Stimulated activated CD4-positive, alpha-beta T cell treated with anti-CD3 and anti-CD28 coated beads, Interleukin-15, amount 100 ng/mL, for 48 hours (primary cell): Measurements from ENCODE around the gene COL27A1.
A peak's percentile ranks its signal among the peaks of the same experiment; 100 is the strongest.
"Not testable (repeated sequence)": the region's sequence is repeated elsewhere in the genome, so short reads cannot be mapped to it uniquely, and the experiment has no call there.

Source experiments
- DNase-seq, 2 donors: peaks; one replicate each; pipeline ENCODE4 v3.0.0-alpha.2; 2020; ENCODE audit warnings: low read depth in 2 of 2

The COL27A1 gene

DNA sequence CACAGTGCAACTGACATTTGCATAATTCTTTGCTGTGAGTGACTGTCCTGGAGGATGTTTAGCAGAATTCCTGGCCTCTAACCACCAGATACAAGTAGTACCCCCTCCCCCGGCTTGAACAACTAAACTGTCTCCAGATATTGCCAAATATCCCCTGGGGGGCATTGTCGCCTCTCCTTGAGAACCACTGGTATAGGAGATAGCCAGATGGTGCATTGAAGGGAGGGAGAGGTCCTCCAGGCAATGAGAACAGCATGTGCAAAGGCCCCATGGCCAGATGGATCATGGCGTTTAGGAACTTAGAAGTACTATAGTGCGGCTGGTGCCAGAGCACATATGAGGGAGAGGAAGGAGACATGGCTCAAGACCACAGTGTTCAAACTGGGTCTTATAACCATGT lies 148.6 kb downstream of the COL27A1 start:
- no peak for DNase-seq

DNA sequence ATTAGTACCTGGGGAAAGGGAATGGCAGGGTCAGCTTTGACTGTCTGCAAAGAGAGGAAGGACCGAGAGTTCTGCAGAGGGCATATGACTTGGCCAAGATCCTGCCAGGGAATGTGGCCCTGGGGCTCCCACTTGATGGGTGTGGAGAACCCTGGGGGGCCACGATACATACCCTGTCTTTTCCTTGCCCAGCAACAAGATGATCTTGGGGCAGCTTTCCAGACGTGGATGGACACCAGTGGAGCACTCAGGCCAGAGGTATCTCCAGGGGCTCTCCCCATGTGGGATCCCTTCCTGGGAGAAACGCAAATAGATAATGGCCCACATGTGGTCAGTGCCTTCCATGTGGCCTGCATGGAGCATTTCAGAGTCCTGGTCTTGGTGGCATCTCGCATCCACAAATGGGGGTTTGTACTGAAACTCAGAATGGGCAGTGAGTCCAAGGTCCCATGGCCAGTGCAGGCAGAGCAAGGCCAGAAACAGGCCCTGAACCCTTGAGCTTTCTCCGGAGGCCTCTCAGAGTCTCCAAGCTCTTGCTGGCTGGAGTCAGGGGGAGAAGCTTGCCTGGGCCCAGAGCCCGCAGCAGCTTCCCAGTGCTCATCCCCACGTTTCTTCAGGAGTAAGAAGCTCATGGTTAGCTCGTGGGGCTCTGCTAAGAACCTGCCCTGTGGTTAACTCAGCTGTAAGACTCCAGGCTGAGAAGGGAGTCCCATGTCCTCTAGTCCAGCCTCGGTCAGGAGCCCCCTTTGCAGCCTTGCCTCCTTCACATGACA lies 149.3 kb downstream of the COL27A1 start:
- no peak for DNase-seq

DNA sequence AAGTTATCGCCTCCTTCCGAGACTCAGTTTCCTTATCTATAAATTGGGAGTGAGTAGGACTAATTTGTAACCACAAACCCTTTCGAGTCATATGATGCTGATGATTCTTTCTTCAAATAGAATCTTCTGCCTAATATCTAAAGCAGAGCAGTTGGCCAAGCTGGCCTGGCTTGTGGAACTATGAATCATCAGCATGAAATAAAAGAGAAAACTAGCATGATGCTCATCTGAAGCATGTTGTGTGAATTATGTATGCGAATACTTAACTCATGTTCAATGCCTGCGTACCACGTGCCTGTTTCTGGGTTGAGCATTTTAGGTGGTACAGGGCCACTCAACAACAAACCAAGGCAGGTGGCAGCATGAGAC lies 152.5 kb downstream of the COL27A1 start:
- DNase-seq, result no peak

DNA sequence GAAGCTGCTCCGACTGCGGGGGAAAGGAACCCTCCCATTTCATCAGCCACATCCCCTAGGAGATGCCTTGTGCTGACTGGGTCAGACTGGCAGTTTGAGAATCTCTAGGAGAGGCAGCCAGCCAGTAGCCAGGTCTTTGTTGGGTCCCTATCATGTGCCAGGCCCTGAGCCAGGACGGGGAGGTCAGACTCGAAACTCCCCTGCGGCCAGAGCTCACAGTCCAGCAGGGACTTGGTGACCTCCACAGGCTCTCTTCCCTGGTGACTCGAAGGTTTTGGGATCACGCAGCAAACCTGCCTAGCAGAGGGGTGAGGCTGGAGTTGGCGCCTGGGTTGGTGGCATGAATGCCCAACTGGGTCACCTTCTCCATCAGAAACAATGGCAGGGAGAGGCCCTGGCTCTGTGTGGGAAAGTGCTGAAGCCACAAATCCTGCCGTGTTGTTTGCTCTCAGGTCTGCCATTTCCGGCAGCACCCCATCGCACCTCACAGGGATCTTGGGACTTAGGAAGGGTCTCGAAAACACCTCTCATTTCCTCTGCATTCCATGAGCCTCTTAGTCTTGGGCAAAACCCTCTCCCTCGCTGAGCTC lies 153.1 kb downstream of the COL27A1 start:
- no peak for DNase-seq

DNA sequence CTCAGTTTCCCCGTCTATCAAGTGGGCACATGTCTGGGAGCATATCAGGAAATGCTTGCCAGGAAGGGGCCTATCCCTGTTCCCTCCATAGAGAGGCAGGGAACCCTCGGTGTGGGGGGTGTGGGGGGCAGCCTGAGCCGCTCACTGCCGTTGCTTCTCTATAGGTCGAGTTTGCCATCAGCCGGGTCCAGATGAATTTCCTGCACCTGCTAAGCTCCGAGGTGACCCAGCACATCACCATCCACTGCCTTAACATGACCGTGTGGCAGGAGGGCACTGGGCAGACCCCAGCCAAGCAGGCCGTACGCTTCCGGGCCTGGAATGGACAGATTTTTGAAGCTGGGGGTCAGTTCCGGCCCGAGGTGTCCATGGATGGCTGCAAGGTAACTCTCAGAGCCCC lies 153.8 kb downstream of the COL27A1 start:
- no peak for DNase-seq

DNA sequence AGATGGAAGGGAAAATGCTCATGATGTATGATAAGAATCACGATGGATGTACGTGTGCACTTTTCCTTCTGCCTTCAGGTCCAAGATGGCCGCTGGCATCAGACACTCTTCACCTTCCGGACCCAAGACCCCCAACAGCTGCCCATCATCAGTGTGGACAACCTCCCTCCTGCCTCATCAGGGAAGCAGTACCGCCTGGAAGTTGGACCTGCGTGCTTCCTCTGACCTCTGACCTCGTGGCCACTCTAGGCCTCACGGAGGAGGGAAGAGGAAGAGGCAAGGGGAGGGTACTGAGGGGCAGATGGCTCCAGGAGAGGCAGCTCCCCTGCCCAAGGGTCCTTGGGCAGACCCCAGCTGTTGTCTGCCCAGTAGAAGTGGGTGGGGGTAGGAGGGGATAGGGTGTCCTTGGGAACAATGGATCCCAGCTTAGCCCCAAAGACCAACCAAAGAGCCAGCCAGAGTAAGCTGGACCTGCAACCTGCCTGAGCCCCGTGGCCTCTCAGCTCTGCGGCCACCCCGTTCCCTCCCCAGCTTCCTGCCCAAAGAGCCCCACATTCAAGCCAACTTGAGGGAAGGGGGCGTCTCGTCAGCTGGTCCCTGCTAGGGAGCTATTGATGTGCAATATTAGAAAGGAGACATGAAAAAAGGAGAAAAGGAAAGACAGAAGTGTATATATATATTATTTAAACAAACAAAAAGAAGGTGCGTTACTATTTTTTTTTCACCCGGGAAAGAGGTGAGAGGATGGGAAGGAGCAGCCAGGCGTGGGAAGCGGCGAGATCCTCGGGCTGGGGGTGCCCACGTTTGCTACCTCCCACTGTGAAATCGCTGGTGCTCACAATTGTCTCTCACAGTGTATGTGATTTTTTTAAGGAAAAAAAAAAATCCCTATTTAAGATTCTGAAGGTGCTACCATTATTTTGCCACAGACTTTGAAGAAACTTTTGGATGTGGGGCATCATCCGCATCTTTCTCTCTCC lies 155.4 kb downstream of the COL27A1 start:
- DNase-seq, result no peak

DNA sequence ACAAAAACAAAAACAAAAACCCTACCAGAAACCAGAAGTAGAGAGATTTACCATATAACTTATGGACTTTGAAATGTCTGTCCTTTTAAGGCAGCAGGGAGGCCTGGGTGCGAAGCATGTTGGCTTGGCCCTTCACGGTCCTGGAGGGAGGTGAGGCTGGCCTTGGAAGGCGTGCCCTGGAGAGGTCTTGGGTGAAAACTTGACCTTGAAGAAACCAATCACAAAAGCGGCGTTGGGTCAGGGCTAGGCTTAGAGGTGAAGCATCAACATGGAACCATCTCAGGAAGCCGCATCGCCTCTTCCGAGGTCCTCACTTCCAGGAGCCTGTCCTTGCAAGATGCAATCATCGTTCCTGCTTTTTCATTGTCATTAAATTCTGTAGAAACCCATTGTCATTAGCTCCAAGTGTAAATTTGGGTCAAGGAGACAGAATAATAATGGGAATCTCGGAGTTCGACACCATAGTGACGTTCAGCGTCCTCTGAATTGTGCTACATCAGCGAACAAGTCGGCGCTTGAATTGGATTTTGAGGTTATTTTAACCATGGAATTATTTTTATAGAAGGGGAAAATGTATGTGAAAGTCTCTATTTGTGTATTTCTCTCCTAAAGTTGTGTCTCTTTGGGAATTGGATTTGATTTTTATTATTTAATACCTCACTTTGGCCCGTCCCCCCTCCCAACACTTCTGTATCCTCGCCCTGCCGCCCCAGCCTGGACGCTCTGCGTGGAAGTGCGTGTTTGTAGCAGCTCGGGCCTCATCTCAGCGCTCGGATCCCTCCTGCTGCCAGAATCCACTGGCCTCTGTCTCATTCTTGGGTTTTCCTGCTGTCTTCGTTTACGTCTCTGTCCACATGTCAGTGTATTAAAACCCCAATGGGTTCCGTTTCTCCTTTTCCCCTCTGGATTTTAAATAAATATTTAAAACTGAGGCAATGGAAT lies 156.5 kb downstream of the COL27A1 start:
- no peak for DNase-seq

DNA sequence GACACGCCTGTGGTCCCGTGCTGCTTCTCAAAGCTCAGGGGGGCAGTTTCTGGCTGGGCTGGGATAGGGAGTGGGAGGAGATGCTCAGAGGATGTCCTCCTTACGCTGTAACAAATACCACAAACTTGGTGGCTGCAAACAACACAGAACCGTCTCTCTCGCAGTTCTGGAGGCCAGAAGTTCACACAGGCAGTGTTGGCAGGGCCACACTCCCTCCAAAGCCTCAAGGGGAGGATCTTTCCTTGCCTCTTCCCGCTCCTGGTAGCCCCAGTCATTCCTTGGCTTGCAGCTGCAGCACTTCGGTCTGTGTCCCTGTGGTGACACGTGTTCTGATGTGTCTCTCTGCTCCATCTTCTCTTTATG lies 157.2 kb downstream of the COL27A1 start:
- no peak for DNase-seq

DNA sequence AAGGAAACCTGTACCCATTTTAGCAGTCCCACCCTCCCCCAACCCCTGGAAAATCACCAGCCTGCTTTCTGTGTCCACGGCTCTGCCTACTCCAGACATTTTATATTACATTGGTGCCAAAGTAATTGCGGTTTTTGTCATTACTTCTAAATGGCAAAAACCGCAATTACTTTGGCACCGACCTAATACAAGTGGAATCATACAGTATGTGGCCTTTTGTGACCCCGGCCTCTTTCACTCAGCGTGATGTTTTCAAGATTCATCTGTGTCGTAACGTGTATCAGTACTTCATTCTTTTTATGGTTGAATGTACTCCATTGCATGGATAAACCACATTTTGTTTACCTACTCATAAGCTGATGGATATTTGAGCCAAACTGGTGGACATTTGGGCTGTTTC lies 157.8 kb downstream of the COL27A1 start:
- DNase-seq, result no peak

DNA sequence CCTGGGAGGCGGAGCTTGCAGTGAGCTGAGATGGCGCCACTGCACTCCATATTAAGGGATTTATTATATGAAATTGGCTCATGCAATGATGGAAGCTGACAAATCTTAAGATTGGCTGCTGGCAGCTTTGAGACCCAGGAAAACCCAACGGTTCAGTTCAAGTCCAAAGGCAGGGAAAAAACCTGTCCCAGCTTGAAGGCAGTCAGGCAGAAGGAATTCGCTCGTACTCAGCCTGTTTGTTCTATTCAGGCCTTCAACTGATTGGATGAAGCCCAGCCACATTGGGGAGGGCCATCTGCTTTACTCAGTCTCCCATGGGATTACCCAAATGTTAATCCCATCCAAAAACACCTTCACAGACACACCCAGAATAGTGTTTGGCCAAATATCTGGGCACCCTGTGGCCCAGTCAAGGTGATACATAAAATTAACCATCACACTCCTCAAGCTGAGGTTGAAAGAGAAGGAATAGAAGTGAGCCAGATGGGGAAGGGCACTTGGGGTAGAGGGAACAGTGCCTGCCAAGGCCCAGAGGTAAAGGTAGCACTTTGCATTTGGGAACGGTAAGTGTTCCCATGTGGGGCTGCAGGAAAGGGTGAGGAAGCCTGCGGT lies 159.0 kb downstream of the COL27A1 start:
- DNase-seq, result no peak

DNA sequence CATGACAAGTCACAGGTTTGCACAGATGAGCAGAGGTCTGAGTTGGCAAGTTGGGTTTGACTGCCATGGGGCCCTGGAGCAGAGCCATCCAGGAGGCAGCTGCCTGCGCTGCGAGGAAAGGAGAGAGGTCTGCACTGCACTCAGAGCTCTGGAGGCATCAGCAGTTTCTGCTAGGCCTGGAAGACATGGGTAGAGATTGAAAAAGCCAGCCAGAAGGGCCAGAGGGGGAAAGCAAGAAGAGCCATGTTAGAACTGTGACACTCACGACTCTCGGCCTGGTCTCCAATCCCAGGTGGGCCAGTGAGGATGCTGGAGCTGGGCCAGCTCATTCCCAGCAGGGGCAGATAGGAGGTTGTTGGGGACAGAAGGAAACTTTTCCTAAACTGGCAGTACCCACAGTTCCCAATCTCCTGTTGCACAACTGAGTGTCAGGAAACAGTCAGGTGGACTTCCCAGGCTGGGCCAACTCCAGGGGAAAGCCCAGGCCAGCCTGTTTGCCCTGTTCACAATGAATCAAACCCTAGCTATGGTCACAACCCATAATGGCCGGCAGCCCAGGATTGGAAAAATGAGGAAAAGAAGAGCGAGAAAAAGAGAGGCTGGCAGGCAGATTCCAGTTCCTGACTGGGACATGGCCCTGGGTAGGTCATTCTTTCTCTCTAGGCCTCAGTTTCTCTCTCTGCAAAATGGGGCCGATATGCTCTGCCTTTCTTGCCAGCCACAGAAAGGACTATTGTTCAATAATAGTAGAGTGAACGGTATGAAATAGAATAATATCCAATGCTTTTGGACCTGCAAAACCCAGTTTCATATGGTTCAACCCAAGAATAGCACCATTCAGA lies 159.8 kb downstream of the COL27A1 start:
- DNase-seq, result no peak

DNA sequence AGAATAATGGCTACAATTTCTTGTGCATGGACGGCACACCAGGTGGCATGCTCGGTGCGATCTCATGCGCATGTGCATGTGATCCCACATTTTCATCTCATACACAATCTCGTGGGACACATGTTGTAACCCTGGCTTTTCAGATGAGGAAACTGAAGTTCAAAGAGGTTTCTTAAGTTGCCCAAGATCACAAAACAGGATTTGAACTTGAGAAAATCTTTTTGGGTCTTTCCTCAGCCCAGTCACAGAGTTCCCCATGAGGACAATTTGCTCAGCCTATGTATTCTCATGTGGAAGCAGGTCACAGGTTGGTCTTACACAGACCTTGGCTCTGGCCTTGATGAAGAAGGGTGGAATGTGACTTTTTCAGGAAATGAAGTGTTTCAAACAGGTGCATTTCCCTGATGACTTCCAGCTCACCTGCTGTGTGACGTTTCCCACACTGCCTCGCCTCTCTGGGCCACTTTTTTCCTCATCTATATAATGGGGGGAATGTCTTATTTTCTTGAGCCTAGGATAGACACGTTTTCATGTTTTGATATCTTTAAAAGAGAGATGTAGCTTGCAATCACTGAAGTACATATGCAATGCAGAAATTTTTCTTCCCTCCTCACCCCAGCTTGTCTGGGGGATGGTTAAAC lies 160.5 kb downstream of the COL27A1 start:
- DNase-seq, result no peak

DNA sequence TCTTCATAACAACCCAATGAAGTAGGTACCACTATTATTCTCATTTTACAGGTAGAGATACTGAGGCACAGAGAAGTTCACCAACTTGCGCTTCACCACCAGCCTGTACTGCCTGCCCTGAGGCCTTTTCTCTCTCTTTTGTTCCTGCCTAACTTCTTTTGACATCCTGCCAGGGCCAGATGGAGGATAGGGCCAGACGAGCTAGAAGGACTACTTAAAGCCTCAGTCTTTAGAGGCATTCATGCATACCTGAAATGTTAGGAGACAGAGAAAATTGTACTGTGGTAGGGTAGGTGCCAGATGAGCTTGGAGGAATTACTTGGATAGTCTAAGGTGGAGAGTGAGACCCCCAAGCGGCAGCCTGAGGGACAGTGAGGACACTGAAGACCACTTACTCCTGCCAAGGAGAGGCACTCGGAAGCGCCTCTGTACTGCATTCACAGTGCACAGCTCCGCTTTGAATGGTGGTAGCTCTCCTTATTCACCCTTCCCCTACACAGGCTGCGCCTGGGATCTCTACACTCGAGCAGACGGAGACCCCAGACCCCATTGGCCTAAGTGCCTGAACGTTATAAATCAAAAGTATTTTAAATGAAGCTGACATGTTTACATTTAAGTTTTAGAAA lies 161.4 kb downstream of the COL27A1 start:
- no peak for DNase-seq

DNA sequence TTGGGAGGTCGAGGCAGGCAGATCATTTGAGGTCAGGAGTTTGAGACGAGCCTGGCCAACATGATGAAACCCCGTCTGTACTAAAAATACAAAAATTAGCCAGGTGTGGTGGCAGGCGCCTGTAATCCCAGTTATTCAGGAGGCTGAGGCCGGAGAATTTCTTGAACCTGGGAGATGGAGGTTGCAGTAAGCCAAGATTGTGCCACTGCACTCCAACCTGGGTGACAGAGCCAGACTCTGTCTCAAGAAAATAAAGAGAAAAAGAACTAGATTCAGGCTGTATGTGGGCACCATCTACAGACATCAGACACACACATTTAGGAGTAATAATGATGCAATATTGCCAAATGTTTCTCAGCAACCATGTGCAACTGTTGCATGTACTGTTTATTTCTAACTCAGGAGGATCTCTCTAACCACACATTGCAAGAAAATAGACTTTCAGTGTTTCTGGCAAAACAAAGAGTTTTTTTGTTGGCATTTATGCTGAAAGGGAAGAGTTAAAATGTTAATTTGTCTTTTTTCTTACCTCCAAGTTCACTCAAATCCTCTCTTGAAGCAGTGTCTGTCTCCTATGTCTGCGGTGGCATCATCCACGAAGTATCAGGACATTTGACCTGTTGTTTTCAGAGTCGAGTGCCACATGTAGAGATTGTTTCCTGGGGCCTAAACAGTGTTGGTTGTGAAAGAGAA lies 162.5 kb downstream of the COL27A1 start:
- no peak for DNase-seq

DNA sequence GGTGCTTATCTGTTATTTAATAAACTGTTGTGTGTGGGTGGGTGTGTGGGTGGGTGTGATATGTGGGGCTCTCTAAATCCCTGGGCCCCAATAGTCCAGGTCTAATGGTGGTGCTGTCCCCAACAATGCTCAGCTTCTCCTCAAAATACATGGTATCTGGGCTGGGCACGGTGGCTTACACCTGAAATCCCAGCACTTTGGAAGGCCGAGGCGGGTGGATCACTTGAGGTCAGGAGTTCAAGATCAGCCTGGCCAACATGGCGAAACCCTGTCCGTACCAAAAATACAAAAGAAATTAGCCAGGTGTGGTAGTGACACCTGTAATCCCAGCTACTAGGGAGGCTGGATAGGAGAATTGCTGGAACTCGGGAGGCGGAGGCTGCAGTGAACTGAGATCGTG lies 163.1 kb downstream of the COL27A1 start:
- DNase-seq, result no peak

DNA sequence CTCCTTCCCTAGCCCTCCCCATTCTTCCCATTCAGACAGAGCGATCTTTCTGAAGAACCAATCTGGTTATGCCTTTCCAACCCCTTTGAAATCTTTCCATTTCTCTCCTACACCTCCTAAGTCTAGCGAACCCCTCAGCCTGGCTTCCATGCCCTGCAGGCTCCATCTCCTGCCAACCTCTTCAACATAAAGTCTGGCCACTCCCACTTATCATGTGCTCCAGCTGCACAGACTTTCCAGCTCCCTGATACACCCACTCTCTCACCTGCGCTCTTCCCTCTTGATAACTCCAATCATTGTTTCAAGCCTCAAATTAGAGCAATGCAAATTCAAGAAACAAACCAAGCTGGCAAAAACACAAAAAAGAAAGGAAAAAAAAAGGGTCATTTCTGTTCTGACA lies 163.8 kb downstream of the COL27A1 start:
- no peak for DNase-seq

DNA sequence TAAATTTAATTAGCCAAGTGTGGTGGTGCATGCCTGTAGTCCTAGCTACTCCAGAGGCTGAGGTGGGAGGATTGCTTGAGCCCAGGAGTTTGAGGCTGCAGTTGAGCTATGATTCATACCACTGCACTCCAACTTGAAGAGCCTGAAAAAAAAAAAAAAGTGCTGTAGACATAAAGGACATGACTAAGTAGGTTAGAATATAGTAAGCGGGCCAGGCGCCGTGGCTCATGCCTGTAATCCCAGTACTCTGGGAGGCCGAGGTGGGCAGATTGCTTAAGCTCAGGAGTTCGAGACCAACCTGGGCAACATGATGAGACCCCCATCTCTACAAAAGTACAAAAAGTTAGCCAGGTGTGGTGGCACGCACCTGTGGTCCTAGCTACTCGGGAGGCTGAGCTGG lies 165.4 kb downstream of the COL27A1 start:
- not testable (repeated sequence) for DNase-seq

DNA sequence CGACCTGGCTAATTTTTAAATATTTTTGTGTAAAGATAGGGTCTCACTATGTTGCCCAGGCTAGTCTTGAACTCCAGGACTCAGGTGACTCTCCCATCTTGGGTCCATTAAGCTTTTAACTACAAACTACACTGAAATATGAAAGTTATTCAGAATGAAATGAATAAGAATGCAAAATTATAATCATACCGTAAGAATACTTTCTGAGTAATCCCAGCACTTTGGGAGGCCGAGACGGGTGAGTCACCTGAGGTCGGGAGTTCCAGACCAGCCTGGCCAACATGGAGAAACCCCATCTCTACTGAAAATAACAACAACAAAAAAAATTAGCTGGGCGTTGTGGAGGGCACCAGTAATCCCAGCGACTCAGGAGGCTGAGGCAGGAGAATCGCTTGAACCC lies 166.4 kb downstream of the COL27A1 start:
- peak; percentile 16 to 35 for DNase-seq
